Osteocyte (in vitro differentiated cells): Measurements from ENCODE around the gene LIPT2. TPM values are rescaled to one million over a fixed set of nuclear protein-coding genes. Genes with fewer than 3 reads are reported as not detected.

Source experiments
- DNase-seq: peaks from one replicate; pipeline ENCODE4 v3.0.0; 2021; ENCODE audit warnings: mixed read lengths; ENCODE audit not compliant: unreplicated experiment; ENCODE audit errors: extremely low spot score
- H3K27ac Mint-ChIP-seq: one replicate; pipeline ENCODE4 v1.8.0; 2021; ENCODE audit warnings: mild to moderate bottlenecking, mixed read lengths; ENCODE audit not compliant: unreplicated experiment
- H3K27me3 Mint-ChIP-seq: one replicate; pipeline ENCODE4 v1.8.0; 2021; ENCODE audit warnings: mixed read lengths; ENCODE audit not compliant: unreplicated experiment
- H3K36me3 Mint-ChIP-seq: one replicate; pipeline ENCODE4 v1.8.0; 2021; ENCODE audit warnings: mixed read lengths; ENCODE audit not compliant: unreplicated experiment
- H3K4me1 Mint-ChIP-seq: one replicate; pipeline ENCODE4 v1.8.0; 2021; ENCODE audit warnings: mixed read lengths; ENCODE audit not compliant: unreplicated experiment
- H3K4me3 Mint-ChIP-seq: one replicate; pipeline ENCODE4 v1.8.0; 2021; ENCODE audit warnings: mild to moderate bottlenecking, moderate library complexity, mixed read lengths; ENCODE audit not compliant: unreplicated experiment
- H3K9me3 Mint-ChIP-seq: one replicate; pipeline ENCODE4 v1.8.0; 2021; ENCODE audit warnings: mixed read lengths; ENCODE audit not compliant: unreplicated experiment
- CTCF ChIP-seq: fragments of 200-600 bp; sonication (generic); IDR thresholded peaks from 2 replicates; pipeline ENCODE4 v1.5.0; 2021; ENCODE audit warnings: antibody characterized with exemption, mild to moderate bottlenecking, moderate library complexity
- total RNA-seq: library from RNA; stranded (reverse); gene quantifications from 2 replicates; pipeline ENCODE4 v1.2.1, GENCODE V29; 2021

Gene LIPT2
- total RNA-seq, 1 donor from 2014 or later, result 1.6 TPM

DNA sequence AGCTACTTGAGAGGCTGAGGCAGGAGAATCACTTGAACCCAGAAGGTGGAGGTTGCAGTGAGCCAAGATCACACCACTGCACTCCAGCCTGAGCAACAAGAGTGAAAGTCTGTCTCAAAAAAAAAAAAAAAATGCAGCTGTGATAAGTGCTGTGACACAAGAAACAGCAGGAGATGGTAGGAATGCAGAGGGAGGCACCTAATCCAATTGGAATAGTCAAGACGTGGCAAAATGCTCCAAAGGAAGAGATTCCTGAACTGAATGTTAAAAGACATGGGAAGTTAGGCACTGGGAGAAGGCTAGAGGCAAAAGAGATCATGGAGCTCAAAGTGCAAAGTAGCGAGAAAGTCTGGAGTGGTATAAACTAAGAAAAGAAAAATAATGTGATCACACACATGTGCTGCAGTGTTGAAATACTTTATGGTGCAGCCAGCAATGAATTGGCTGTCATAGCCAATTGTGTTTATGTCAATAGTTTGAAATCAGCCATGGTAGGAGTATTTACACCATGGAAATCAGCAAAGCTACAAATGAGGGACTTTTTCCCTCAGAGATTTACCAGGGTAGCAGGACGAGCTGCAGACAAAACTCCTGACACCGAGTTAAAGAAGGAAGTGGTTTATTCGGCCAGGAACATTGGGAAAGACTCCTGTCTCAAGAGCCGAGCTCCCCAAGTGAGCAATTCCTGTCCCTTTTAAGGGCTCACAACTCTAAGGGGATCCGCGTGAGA, 40.9 kb upstream of the LIPT2 start:
- no peak for DNase-seq
- peaks cover 14% of the 10 kb centered on the region for H3K4me1 Mint-ChIP-seq
- peaks cover 8% of the 10 kb centered on the region for H3K9me3 Mint-ChIP-seq
- TF ChIP-seq CTCF, result no peak
- H3K4me3 Mint-ChIP-seq, result no peak overlapping the region
- H3K27me3 Mint-ChIP-seq, result peaks cover 13% of the 10 kb centered on the region
- no peak overlapping the region for H3K27ac Mint-ChIP-seq
- no peaks in the 10 kb centered on the region for H3K36me3 Mint-ChIP-seq

GRCh38 chr11:74533421-74533820, 39.9 kb upstream of the LIPT2 start:
- Mint-ChIP-seq H3K9me3 (peaks cover 8% of the 10 kb centered on the region), H3K4me3 (no peak overlapping the region), H3K27ac (no peak overlapping the region), H3K36me3 (no peaks in the 10 kb centered on the region), H3K27me3 (peaks cover 15% of the 10 kb centered on the region), H3K4me1 (peaks cover 5% of the 10 kb centered on the region)
- no peak for TF ChIP-seq CTCF
- no peak for DNase-seq

DNA sequence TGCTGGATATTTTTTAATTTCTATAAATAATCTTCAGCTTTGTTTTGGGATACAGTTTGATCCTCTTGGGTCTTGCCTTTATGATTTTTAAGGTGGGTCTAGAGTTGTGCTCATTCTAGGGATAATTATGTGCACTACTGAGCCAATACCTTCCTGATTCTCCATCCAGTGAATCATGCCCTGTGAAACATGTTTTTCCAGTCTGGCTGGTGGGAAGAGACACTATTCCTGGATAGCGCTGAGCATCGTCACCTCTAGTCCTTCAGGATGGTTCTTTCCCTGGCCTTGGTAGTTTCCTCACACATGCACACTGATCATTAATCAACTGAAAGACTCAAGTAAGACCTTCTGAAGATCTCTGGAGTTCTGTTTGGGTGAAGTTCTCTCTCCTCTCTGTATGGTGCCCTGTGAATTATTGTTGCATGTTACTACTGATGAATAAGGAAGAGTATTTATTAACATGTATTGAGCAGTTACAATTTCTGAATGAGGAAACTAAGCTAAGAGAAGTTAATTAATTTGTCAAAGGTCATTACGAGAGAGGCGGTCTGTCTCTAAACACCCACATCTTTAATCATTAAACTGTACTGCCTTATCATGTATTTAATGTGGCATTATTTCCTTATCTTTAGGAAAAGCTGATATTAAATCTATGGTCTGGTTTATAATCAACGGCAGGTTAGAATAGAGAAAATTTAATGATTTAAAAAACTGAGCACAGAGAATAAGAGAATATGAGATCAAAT, 39.1 kb upstream of the LIPT2 start:
- H3K27ac Mint-ChIP-seq, result no peak overlapping the region
- H3K4me3 Mint-ChIP-seq, result no peak overlapping the region
- H3K36me3 Mint-ChIP-seq, result no peaks in the 10 kb centered on the region
- no peak for TF ChIP-seq CTCF
- peaks cover 15% of the 10 kb centered on the region for H3K27me3 Mint-ChIP-seq
- DNase-seq, result no peak
- H3K4me1 Mint-ChIP-seq, result no peaks in the 10 kb centered on the region
- peaks cover 7% of the 10 kb centered on the region for H3K9me3 Mint-ChIP-seq

GRCh38 chr11:74524978-74525377, 31.5 kb upstream of the LIPT2 start:
- no peak for TF ChIP-seq CTCF
- H3K4me3 Mint-ChIP-seq, result no peak overlapping the region
- no peaks in the 10 kb centered on the region for H3K9me3 Mint-ChIP-seq
- no peaks in the 10 kb centered on the region for H3K4me1 Mint-ChIP-seq
- H3K27ac Mint-ChIP-seq, result no peak overlapping the region
- no peak for DNase-seq
- no peaks in the 10 kb centered on the region for H3K36me3 Mint-ChIP-seq
- peaks cover 41% of the 10 kb centered on the region for H3K27me3 Mint-ChIP-seq

- Mint-ChIP-seq H3K27me3 (peaks cover 38% of the 10 kb centered on the region), H3K4me3 (no peak overlapping the region), H3K4me1 (no peaks in the 10 kb centered on the region), H3K27ac (no peak overlapping the region), H3K9me3 (no peaks in the 10 kb centered on the region), H3K36me3 (no peaks in the 10 kb centered on the region)
- TF ChIP-seq CTCF, result no peak
- DNase-seq, result no peak
Measured at GRCh38 chr11:74524501-74524900, 31.0 kb upstream of the LIPT2 start.
